Trophoblast cell (in vitro differentiated cells and primary cell): Measurements from ENCODE around the gene PICALM.
"Not testable (repeated sequence)": the region's sequence is repeated elsewhere in the genome, so short reads cannot be mapped to it uniquely, and the experiment has no call there.

Source experiments
- DNase-seq, 2 donors: peaks; one replicate each; pipeline ENCODE4 v3.0.0-alpha.2; 2016
- H2AFZ ChIP-seq: 2 replicates; pipeline ENCODE4 v1.6.1; 2013; ENCODE audit warnings: low read length, moderate library complexity, mild to moderate bottlenecking; ENCODE audit not compliant: insufficient read depth, poor library complexity
- H2AK5ac ChIP-seq: 2 replicates; pipeline ENCODE4 v1.6.1; 2013; ENCODE audit warnings: mild to moderate bottlenecking, low read length
- H2BK120ac ChIP-seq: 2 replicates; pipeline ENCODE4 v1.6.1; 2013; ENCODE audit warnings: low read length, mild to moderate bottlenecking, moderate library complexity; ENCODE audit not compliant: insufficient read depth, poor library complexity
- H2BK12ac ChIP-seq: 2 replicates; pipeline ENCODE4 v1.6.1; 2013; ENCODE audit warnings: mild to moderate bottlenecking, low read length, moderate library complexity
- H2BK5ac ChIP-seq: 2 replicates; pipeline ENCODE4 v1.6.1; 2013; ENCODE audit warnings: low read length, low read depth, moderate library complexity, mild to moderate bottlenecking; ENCODE audit not compliant: poor library complexity
- H3K14ac ChIP-seq: 2 replicates; pipeline ENCODE4 v1.6.1; 2013; ENCODE audit warnings: mild to moderate bottlenecking, low read length
- H3K18ac ChIP-seq: 2 replicates; pipeline ENCODE4 v1.6.1; 2013; ENCODE audit warnings: mild to moderate bottlenecking, low read length
- H3K23ac ChIP-seq: 2 replicates; pipeline ENCODE4 v1.6.1; 2013; ENCODE audit warnings: low read length
- H3K27ac ChIP-seq: 2 replicates; pipeline ENCODE4 v1.5.1; 2013; ENCODE audit warnings: low read depth, mild to moderate bottlenecking, inconsistent platforms, low read length, moderate library complexity
- H3K27me3 ChIP-seq: 2 replicates; pipeline ENCODE4 v1.6.1; 2013; ENCODE audit warnings: inconsistent platforms, mild to moderate bottlenecking, low read length, moderate library complexity; ENCODE audit not compliant: insufficient read depth
- H3K36me3 ChIP-seq, 2 experiments: 1 replicate in 1 of 2; 2 replicates in 1 of 2; pipeline ENCODE4 v1.6.1; 2013; ENCODE audit warnings: low read length in 2 of 2, mild to moderate bottlenecking in 2 of 2, moderate library complexity in 1 of 2; ENCODE audit not compliant: insufficient read depth in 2 of 2, control insufficient read depth in 1 of 2
- H3K4ac ChIP-seq: 2 replicates; pipeline ENCODE4 v1.6.1; 2013; ENCODE audit warnings: low read depth, mild to moderate bottlenecking, low read length, moderate library complexity
- H3K4me1 ChIP-seq, 2 experiments: 1 replicate in 1 of 2; 2 replicates in 1 of 2; pipeline ENCODE4 v1.6.1; 2013; ENCODE audit warnings: low read length in 2 of 2, mild to moderate bottlenecking in 2 of 2, moderate library complexity in 1 of 2; ENCODE audit not compliant: insufficient read depth in 2 of 2, control insufficient read depth in 1 of 2
- H3K4me2 ChIP-seq: 2 replicates; pipeline ENCODE4 v1.6.1; 2013; ENCODE audit warnings: inconsistent platforms, mild to moderate bottlenecking, low read length, moderate library complexity
- H3K4me3 ChIP-seq: 2 replicates; pipeline ENCODE4 v1.5.1; 2013; ENCODE audit warnings: mild to moderate bottlenecking, low read depth, low read length, inconsistent platforms
- H3K79me1 ChIP-seq: one replicate; pipeline ENCODE4 v1.6.1; 2013; ENCODE audit warnings: low read length
- H3K79me2 ChIP-seq: 2 replicates; pipeline ENCODE4 v1.6.1; 2013; ENCODE audit warnings: low read length, mild to moderate bottlenecking; ENCODE audit not compliant: control insufficient read depth, insufficient read depth, poor library complexity
- H3K9ac ChIP-seq: 2 replicates; pipeline ENCODE4 v1.6.1; 2013; ENCODE audit warnings: mild to moderate bottlenecking, low read length
- H3K9me3 ChIP-seq: 2 replicates; pipeline ENCODE4 v1.6.1; 2013; ENCODE audit warnings: low read depth, mild to moderate bottlenecking, control low read depth, inconsistent platforms, low read length; ENCODE audit not compliant: insufficient read depth
- H4K12ac ChIP-seq: 2 replicates; pipeline ENCODE4 v1.6.1; 2013; ENCODE audit warnings: low read depth, mild to moderate bottlenecking, low read length, moderate library complexity
- H4K8ac ChIP-seq: 2 replicates; pipeline ENCODE4 v1.6.1; 2013; ENCODE audit warnings: low read depth, mild to moderate bottlenecking, low read length, moderate library complexity
- H4K91ac ChIP-seq: one replicate; pipeline ENCODE4 v1.6.1; 2013; ENCODE audit warnings: low read depth, mild to moderate bottlenecking, low read length, moderate library complexity
- WGBS: extraction: QIAGEN DNeasy Blood & Tissue Kit; methylation state at CpG from one replicate; pipeline ENCODE4 v1.1.7; 2013; ENCODE audit warnings: missing lambda C conversion rate; ENCODE audit not compliant: insufficient read length, insufficient coverage; ENCODE audit errors: extremely low coverage; 5-methylcytosine and 5-hydroxymethylcytosine counted together

PICALM gene

DNA sequence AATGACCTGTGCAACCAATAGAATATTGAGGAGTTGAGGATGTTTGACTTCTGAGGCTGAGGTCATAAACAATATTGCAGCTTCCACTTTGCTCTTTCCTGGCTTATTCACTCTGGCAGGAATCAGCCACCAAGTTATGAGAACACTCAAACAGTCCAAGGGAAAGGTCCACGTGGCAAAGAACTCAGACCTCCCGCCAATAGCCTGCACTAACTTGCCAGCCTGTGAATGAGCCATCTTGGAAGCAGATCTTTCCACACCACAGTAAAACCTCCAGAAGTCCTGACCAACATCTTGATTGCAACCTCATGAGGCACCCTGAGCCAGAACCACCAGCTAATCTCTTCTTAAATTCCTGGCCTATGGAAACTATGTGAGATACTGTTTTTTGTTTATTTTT, 22.7 kb upstream of the PICALM start:
- no peaks in the 10 kb centered on the region for H3K79me1 ChIP-seq
- no peak overlapping the region for H3K4me2 ChIP-seq
- no peak overlapping the region for H4K8ac ChIP-seq
- no peaks in the 10 kb centered on the region for H3K9me3 ChIP-seq
- no peaks in the 10 kb centered on the region for H3K79me2 ChIP-seq
- H2BK120ac ChIP-seq = no peak overlapping the region
- H3K27me3 ChIP-seq = no peaks in the 10 kb centered on the region
- H3K4me1 ChIP-seq = no peaks in the 10 kb centered on the region
- WGBS = no CpG with 5 or more reads among the region's 2 CpGs
- H3K9ac ChIP-seq = no peak overlapping the region
- H2AFZ ChIP-seq = no peak overlapping the region
- no peak overlapping the region for H3K27ac ChIP-seq
- H3K23ac ChIP-seq = no peak overlapping the region
- H3K4me3 ChIP-seq = no peak overlapping the region
- no peak overlapping the region for H2AK5ac ChIP-seq
- DNase-seq = peak in 1 of 2 donors; percentile 30
- H2BK5ac ChIP-seq = no peak overlapping the region
- no peak overlapping the region for H4K91ac ChIP-seq
- H2BK12ac ChIP-seq = no peak overlapping the region
- no peak overlapping the region for H3K4ac ChIP-seq
- no peak overlapping the region for H4K12ac ChIP-seq
- H3K36me3 ChIP-seq = no peaks in the 10 kb centered on the region
- no peak overlapping the region for H3K18ac ChIP-seq
- H3K14ac ChIP-seq = no peak overlapping the region

DNA sequence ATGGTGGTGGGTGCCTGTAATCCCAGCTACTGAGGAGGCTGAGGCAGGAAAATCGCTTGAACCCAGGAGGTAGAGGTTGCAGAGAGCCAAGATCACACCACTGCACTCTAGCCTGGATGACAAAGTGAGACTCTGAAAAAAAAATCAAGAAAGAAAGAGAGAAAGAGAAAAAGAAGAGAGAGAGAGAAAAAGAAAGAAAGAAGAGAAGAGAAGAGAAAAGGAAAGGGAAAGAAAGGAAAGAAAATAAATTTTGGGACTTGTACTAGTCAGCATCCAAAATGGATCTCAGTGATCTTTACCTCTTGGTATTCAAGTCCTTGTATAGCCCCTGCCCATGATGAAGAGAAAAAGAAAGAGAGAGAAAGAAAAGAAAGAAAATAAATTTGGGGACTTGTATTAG, 22.2 kb upstream of the PICALM start:
- H3K18ac ChIP-seq = no peak overlapping the region
- no peaks in the 10 kb centered on the region for H3K79me1 ChIP-seq
- H3K4me2 ChIP-seq = no peak overlapping the region
- H3K36me3 ChIP-seq = no peaks in the 10 kb centered on the region
- H3K27ac ChIP-seq = no peak overlapping the region
- H3K27me3 ChIP-seq = no peaks in the 10 kb centered on the region
- H2BK5ac ChIP-seq = no peak overlapping the region
- DNase-seq = no peak
- no peaks in the 10 kb centered on the region for H3K9me3 ChIP-seq
- no peak overlapping the region for H4K12ac ChIP-seq
- WGBS = no CpG with 5 or more reads among the region's 1 CpG
- no peak overlapping the region for H3K9ac ChIP-seq
- H3K14ac ChIP-seq = no peak overlapping the region
- H4K91ac ChIP-seq = no peak overlapping the region
- no peak overlapping the region for H2BK120ac ChIP-seq
- no peak overlapping the region for H2BK12ac ChIP-seq
- H4K8ac ChIP-seq = no peak overlapping the region
- H3K79me2 ChIP-seq = no peaks in the 10 kb centered on the region
- H3K4ac ChIP-seq = no peak overlapping the region
- H3K4me1 ChIP-seq = no peaks in the 10 kb centered on the region
- no peak overlapping the region for H3K23ac ChIP-seq
- no peak overlapping the region for H3K4me3 ChIP-seq
- no peak overlapping the region for H2AK5ac ChIP-seq
- no peak overlapping the region for H2AFZ ChIP-seq

DNA sequence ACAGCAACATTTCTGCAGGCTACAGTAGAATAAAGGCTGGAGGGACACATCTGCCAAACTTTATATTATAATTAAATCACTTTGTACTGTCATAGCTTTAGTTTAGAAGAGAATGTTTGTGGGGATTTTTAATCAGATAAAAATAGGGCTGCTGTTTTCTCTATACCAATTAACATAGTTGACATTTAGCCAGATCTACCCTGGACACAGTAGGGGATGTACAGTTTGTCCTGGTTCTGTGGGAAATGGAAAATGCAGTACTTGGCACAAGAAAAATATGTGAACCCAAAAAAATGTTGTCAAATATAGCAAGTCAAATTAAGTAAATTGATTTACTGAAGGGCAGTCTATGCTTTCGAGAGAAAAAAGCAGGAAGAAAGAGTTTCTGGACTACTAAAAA, 20.8 kb upstream of the PICALM start:
- Histone ChIP-seq H3K79me1 (peaks cover 2% of the 10 kb centered on the region), H3K9me3 (no peaks in the 10 kb centered on the region), H2AK5ac (no peak overlapping the region), H3K4me2 (no peak overlapping the region), H4K91ac (no peak overlapping the region), H2AFZ (no peak overlapping the region), H3K36me3 (no peaks in the 10 kb centered on the region), H3K23ac (no peak overlapping the region), H2BK12ac (no peak overlapping the region), H2BK120ac (no peak overlapping the region), H4K12ac (no peak overlapping the region), H3K9ac (no peak overlapping the region), H2BK5ac (no peak overlapping the region), H3K4ac (no peak overlapping the region), H3K27ac (no peak overlapping the region), H3K14ac (no peak overlapping the region), H3K4me1 (peaks cover 0 to 3% of the 10 kb centered on the region in 2 experiments), H3K18ac (no peak overlapping the region), H3K79me2 (no peaks in the 10 kb centered on the region), H3K27me3 (no peaks in the 10 kb centered on the region), H4K8ac (no peak overlapping the region), H3K4me3 (no peak overlapping the region)
- DNase-seq = no peak
- no CpG with 5 or more reads among the region's 1 CpG for WGBS

DNA sequence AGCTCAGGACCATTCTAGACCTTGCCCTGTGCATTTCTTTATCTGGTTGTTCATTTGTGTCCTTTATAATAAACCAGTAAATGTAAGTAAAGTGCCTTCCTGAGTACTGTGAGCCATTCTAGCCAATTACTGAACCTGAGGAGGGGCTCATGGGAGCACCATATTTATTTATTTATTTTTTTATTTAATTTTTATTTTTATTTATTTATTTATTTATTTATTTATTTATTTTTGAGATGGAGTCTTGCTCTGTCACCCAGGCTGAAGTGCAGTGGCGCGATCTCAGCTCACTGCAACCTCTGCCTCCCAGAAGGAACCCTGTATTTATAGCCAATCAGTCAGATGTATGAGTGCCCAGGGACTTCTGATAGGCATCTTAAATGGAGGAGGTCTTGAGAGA, 18.8 kb upstream of the PICALM start:
- H3K18ac ChIP-seq, H3K4me1 ChIP-seq, DNase-seq, H3K79me2 ChIP-seq, H3K9me3 ChIP-seq, H4K91ac ChIP-seq, H3K4me3 ChIP-seq, H2BK5ac ChIP-seq, H3K14ac ChIP-seq, H2AK5ac ChIP-seq, H3K27me3 ChIP-seq, H3K27ac ChIP-seq, H2AFZ ChIP-seq, H3K4ac ChIP-seq, H3K36me3 ChIP-seq, H3K4me2 ChIP-seq, H3K9ac ChIP-seq, H4K8ac ChIP-seq, H3K79me1 ChIP-seq, H2BK12ac ChIP-seq, H3K23ac ChIP-seq, H4K12ac ChIP-seq, H2BK120ac ChIP-seq: not testable (repeated sequence)
- no CpG with 5 or more reads among the region's 2 CpGs for WGBS
